RCC 7860 (cell line): ENCODE measurements around the gene ZNF276.
A peak's percentile ranks its signal among the peaks of the same experiment; 100 is the strongest.
"Not testable (repeated sequence)": the region's sequence is repeated elsewhere in the genome, so short reads cannot be mapped to it uniquely, and the experiment has no call there.

ENCODE experiments used
- DNase-seq: peaks from one replicate; pipeline ENCODE4 v3.0.0-alpha.2; 2015; ENCODE audit warnings: low spot score
- FAIRE-seq: peaks from 2 replicates; lab custom pipeline; 2012; peaks lifted over from hg19 to GRCh38; lab: Jason Lieb, UNC

Gene ZNF276

DNA sequence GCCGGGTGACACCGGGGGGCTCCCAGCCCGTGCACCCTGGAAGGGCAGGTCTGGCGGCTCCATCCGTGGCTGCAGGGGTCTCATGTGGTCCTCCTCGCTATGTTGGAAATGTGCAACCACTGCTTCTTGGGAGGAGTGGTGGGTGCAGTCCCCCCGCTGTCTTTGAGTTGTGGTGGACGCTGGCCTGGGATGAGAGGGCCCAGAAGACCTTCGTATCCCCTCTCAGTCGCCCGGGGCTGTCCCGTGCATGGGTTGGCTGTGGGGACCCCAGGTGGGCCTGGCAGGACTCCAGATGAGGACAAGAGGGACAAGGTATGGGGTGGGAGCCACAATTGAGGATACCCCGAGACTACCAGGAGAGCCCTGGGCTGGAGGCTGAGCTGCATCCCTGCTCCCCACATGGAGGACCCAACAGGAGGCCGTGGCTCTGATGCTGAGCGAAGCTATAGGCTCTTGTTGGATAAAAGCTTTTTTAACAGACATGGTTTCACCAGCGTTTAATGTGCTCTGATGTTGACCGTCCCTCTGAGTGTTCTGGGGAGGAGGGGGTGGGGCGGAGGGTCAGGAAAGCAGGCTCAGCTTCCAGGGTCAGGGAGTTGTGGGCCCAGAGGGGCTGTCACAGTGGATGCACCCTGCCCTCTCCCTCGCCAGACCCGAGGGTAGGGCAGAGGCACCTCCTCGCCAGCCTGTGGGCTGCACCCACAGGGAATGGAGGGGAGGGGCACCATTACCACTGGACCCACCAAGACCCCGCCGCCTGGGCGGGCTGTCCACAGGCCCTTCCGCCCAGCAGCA, 25.3 kb upstream of the ZNF276 start:
- DNase-seq (no peak), FAIRE-seq (no peak)

GRCh38 chr16:89696670-89697128, 24.6 kb upstream of the ZNF276 start:
- DNase-seq = no peak
- FAIRE-seq = no peak

GRCh38 chr16:89697161-89697615, 24.1 kb upstream of the ZNF276 start:
- FAIRE-seq (no peak), DNase-seq (no peak)

DNA sequence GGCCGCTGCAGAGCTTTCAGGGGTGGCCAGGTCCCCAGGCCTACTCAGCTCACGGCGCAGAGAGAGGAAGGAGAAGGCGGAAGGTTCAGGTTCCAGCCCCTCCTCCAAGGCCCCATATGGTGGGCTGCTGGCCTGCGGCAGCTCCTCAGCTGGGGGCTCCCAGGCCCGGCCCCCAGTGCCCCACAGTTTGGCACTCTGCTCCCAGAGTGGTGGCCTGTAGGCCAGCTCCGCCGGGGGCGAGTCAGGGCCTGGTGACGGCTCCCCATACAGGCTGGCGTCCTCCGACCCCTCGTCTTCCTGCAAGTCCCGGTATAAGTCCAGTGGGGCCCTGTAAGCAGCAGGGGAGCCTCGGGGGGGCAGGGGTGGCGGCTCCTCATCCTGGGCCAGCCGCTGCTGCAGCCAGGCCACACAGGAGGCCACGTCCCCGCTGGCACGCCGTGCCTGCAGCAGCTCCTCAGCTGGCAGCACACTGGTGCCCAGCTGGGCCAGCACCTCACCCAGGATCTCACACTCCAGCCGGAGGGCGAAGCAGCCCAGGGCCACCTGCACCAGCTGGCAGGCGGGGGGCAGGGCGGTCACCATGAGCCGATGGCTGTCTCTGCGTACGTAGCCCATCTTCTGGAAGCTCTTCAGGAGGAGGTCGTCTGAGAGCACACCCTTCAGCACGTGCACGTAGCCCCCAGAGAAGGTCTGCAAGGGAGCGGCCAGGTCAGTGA, 23.6 kb upstream of the ZNF276 start:
- DNase-seq = no peak
- no peak for FAIRE-seq

GRCh38 chr16:89698717-89699116, 22.6 kb upstream of the ZNF276 start:
- not testable (repeated sequence) for FAIRE-seq

DNA sequence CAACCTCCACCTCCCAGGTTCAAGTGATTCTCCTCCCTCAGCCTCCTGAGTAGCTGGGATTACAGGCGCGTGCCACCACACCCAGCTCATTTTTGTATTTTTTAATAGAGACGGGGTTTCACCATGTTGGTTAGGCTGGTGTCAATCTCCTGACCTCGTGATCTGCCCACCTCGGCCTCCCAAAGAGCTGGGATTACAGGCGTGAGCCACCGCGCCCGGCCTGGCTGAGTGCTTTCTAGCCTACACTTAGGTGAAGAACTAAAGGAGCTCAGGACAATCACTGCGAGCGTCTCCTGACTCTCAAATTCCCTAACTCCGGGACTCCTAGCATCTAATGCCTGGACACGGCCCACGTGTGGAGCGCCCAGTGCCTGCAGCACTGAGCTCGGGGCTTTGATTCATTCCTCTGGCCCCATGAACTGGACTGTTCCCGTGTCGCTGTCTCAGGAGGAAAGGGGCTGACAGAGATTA, 21.7 kb upstream of the ZNF276 start:
- not testable (repeated sequence) for DNase-seq, FAIRE-seq

More at GRCh38 chr16:89698717-89699116, 22.6 kb upstream of the ZNF276 start:
- DNase-seq = not testable (repeated sequence)

GRCh38 chr16:89700100-89700648, 21.2 kb upstream of the ZNF276 start:
- FAIRE-seq (peak; percentile 81), DNase-seq (peak; percentile 97)

DNA sequence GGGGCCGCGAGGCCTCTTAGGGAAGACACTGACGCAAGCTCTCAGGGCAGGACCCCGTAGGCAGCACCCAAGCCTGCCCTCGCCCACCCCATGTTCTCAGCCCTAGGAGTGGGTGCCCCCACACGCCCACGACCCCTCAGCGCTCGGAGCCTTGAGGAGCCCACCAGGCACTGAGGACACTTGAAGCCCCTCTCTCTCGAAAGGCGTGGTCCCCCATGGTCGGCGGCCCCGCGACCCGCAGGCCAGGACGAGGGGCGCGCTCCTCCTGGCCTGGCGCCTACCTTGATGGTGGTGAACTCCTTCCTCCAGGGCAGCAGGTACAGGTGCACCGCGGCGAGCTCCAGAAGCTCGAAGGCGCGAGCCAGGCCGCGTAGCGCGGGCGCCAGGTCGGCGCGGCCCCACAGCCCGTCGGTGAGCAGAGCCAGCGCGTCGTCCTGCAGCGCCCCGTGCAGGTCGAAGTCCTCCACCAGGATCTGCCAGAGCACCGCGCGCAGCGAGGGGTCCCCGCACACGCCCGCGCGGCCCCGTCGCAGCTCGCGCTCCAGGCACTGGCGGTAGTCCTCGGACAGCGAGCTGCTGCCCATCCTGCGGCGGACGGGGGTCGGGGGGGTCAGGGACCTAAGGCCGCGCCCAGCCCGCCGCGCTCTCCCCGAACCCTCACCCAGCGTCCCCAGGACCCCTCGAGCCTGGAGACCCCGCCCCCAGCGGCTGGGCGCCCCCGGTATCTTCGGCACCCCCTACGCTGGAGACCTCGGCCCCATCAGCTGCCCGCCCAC, 20.5 kb upstream of the ZNF276 start:
- peak; percentile 31 for DNase-seq
- FAIRE-seq = no peak

DNA sequence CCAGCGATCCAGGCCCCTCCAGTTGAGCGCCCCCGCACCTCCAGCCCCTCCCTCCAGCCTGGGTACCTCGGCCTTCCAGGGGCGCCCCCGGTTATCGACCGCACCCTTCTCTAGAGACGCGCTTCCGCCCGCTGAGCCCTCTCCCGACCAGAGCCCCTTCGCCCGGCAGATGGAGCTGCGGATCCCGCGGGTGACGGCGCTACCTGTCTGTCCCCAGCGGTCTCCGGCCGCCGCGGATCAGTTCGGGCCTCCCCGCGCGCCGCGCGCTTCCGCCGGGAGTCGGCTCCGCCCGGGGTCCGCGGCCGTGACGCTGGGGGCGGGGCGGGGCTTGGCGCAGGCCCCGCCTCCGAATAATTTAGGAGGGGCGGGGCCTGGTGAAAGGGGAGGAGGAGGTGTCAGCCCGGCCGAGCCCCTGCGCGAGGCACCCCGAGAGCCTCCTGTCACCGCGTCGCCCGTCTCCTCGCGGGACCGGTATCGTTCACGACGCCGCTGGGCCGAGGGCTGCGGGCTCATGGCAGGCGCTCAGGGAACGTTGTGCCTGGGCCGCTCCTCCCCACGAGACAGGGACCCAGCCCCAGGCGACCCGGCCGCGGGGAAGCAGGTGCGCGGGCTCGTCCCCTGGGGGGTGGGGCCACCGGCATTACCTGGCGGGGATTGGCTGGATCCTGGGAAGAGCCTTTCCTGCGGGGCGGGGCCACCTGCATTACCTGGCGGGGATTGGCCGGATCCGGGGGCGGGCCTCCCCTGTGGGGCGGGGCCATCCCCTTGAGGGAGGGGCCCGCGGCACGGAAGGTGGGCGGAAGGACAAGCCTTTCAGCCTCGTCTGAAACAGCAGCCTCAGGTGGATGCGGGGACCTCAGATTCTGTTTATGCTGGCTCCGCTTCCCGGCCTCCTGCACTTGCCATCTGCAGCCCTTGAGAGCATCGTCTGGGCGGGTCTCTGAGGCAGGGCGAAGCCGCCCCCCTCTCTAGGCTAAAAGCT, 19.6 kb upstream of the ZNF276 start, which contains the start of gene SPATA2L:
Gene SPATA2L, minus strand, starts transcription at position 281 of the 982 bp plus-strand sequence. CDS start 473 bp downstream, outside the sequence.
- FAIRE-seq = peak; percentile 24

DNA sequence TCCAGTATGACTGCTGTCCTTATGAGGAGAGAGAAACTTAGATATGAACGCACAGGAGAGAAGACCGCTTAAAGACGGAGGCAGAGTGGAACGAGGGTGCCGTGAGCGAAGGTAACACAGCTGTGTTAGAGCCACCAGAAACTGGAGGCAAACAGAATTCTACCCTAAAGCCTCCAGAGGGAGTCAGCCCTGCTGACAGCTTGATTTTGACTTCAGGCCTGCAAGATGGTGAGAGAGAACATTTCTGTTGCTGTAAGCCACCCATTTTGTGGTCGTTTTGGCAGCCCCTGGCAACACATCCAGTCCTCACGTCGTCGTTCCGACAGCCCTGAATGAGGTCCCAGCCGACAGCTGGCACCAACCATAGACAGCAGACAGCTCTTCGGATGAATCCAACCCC, 17.1 kb upstream of the ZNF276 start:
- FAIRE-seq = no peak

More for the DNA sequence above, 19.6 kb upstream of the ZNF276 start, which contains the start of gene SPATA2L:
- DNase-seq = peak; percentile 79

DNA sequence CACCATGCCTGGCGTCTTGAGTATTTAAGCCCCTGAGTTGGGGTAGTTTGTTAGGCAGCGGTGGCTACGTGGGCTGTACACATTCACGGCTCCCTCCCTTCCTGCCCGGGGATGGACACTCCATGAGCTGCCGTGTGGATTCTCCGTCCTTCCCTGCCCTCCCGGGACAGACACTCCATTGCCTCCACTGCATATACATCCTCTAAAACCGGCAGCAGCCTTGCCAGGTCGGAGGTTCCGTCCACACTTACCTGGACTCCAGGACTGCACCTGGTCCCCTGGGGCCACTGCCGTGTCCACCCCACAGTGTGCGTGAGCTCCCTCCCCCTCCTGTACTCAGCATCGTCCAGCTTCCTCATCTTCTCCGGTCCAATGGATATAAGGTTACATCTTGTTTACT, 16.3 kb upstream of the ZNF276 start:
- FAIRE-seq (no peak), DNase-seq (no peak)

More for the DNA sequence above, 17.1 kb upstream of the ZNF276 start:
- DNase-seq = no peak

GRCh38 chr16:89706518-89707260, 14.6 kb upstream of the ZNF276 start:
- FAIRE-seq = no peak
- no peak for DNase-seq

DNA sequence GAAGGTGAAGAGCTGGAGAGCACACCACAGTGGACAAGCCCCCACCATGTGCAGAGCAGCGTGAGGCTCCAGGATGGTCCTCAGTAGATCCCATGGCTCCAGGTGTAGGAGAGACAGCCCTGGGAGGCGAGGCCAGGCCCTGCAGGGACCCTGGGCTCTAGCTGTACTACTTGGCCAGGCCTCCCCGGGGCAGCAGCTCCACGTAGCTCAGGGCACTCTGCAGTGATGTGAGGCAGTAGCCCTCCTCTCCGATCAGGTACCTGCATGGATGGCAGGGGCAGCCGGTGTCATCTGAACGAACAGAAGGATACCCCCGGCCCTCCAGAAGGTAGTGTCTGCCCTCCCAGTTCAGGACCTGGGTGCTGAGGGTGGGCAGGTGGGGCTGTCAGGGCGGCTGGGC, 13.6 kb upstream of the ZNF276 start:
- FAIRE-seq (no peak), DNase-seq (no peak)

GRCh38 chr16:89708481-89708931, 12.8 kb upstream of the ZNF276 start:
- FAIRE-seq (no peak), DNase-seq (no peak)

DNA sequence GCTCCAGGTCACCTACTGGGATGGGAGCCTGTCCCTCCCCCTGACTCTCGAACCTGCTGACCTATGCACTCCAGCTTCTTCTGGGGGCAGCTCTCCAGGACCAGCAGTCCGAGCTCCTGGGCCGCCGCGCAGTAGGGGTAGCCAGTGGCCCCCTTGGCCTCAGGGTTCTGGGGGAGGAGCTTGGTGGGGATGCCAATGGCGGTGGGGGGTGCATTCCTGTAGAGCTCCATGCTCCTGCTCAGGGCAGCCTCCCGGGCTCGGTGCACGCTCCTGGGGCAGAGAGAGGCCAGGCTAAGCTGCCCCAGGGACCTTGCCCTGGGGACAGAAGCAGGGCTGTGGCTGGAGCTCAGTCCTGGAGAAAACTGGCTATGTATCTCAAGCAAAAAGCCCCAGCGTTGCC, 12.2 kb upstream of the ZNF276 start:
- FAIRE-seq (no peak), DNase-seq (no peak)

- DNase-seq (no peak), FAIRE-seq (no peak)
Measured at GRCh38 chr16:89709716-89710432, 11.5 kb upstream of the ZNF276 start.

GRCh38 chr16:89710709-89711564, 10.4 kb upstream of the ZNF276 start:
- DNase-seq = no peak
- no peak for FAIRE-seq
